Caco-2 (cell line): Measurements from ENCODE around the gene SMAD2. TPM values are rescaled to one million over a fixed set of nuclear protein-coding genes. Genes with fewer than 3 reads are reported as not detected.
"Not testable (repeated sequence)": the region's sequence is repeated elsewhere in the genome, so short reads cannot be mapped to it uniquely, and the experiment has no call there.

Source experiments
- BruUV-seq: library from RNA; stranded (reverse); fragments of 400-500 nt; replicated peaks from 2 replicates; lab custom pipeline; 2021; lab: Mats Ljungman, UMichigan
- CTCF ChIA-PET: fragments of 300-600 bp; sonication (Branson Sonifier 250); formaldehyde crosslinking; loops from one replicate; lab custom pipeline; 2022; ENCODE audit warnings: antibody characterized with exemption; lab: Charles Lee
- POLR2A ChIA-PET: fragments of 300-600 bp; sonication (Branson Sonifier 250); formaldehyde crosslinking; loops from one replicate; lab custom pipeline; 2022; ENCODE audit warnings: antibody characterized with exemption; lab: Charles Lee
- DNase-seq, 2 experiments: peaks; one replicate each; pipeline versions ENCODE4 v3.0.0 to v3.0.0-alpha.2; 2020 to 2022
- H3K27me3 ChIP-seq: replicated peaks from 2 replicates; pipeline ENCODE4 v1.6.0; 2011; ENCODE audit warnings: low read length; ENCODE audit not compliant: control insufficient read depth, insufficient read depth
- H3K36me3 ChIP-seq: 2 replicates; pipeline ENCODE4 v1.5.1; 2011; ENCODE audit warnings: low read length; ENCODE audit not compliant: control insufficient read depth, insufficient read depth
- H3K4me1 ChIP-seq: fragments of 250-450 bp; sonication (Bioruptor Pico); 2 replicates; pipeline ENCODE4 v1.5.1; 2020; ENCODE audit warnings: mild to moderate bottlenecking
- H3K4me3 ChIP-seq: 2 replicates; pipeline ENCODE4 v1.5.1; 2011; ENCODE audit warnings: low read depth, mild to moderate bottlenecking, control low read depth, low read length
- H3K9me3 ChIP-seq: fragments of 250-450 bp; sonication (Bioruptor Pico); 2 replicates; pipeline ENCODE4 v1.5.1; 2020; ENCODE audit warnings: mild to moderate bottlenecking, moderate library complexity
- H3K27ac Mint-ChIP-seq: one replicate; pipeline ENCODE4 v1.8.0; 2022; ENCODE audit warnings: mixed read lengths; ENCODE audit not compliant: unreplicated experiment
- H3K27me3 Mint-ChIP-seq: one replicate; pipeline ENCODE4 v1.8.0; 2022; ENCODE audit warnings: mixed read lengths; ENCODE audit not compliant: insufficient read depth, unreplicated experiment
- H3K36me3 Mint-ChIP-seq: one replicate; pipeline ENCODE4 v1.8.0; 2022; ENCODE audit warnings: mild to moderate bottlenecking, mixed read lengths; ENCODE audit not compliant: insufficient read depth, unreplicated experiment
- H3K4me1 Mint-ChIP-seq: one replicate; pipeline ENCODE4 v1.8.0; 2022; ENCODE audit warnings: low read depth, mixed read lengths; ENCODE audit not compliant: unreplicated experiment
- H3K4me3 Mint-ChIP-seq: one replicate; pipeline ENCODE4 v1.8.0; 2022; ENCODE audit warnings: mild to moderate bottlenecking, moderate library complexity, mixed read lengths; ENCODE audit not compliant: unreplicated experiment
- H3K9me3 Mint-ChIP-seq: one replicate; pipeline ENCODE4 v1.8.0; 2022; ENCODE audit warnings: mixed read lengths; ENCODE audit not compliant: unreplicated experiment
- CTCF ChIP-seq, 2 experiments: fragments of 200-600 bp in 1 of 2; IDR thresholded peaks; 1 replicate in 1 of 2; 2 replicates in 1 of 2; pipeline versions ENCODE4 v1.5.1 to v1.8.0; 2011 to 2022; ENCODE audit warnings: antibody characterized with exemption in 1 of 2, control low read depth in 1 of 2, inconsistent platforms in 1 of 2, low read depth in 1 of 2, low read length in 1 of 2, mild to moderate bottlenecking in 1 of 2, moderate library complexity in 1 of 2; ENCODE audit not compliant: insufficient read depth in 1 of 2, severe bottlenecking in 1 of 2, unreplicated experiment in 1 of 2
- intact Hi-C: fragments of 100-400 bp; cut with micrococcal nuclease; formaldehyde crosslinking; loops from one replicate; pipeline ENCODE4 v1.10.0; 2022; ENCODE audit not compliant: unreplicated experiment
- total RNA-seq: library from RNA; stranded (reverse); gene quantifications from 2 replicates; pipeline ENCODE4 v1.2.3, GENCODE V29; 2022

Gene SMAD2
- total RNA-seq, 1 experiment from 2014 or later: 53.5 TPM

GRCh38 chr18:47767699-47768098 lies 162.8 kb downstream of the SMAD2 start:
- ChIA-PET POLR2A (no interaction called here), CTCF (no interaction called here)
- H3K4me1 Mint-ChIP-seq: no peaks in the 10 kb centered on the region
- no peaks in the 10 kb centered on the region for H3K27me3 ChIP-seq
- H3K9me3 Mint-ChIP-seq: no peaks in the 10 kb centered on the region
- no peak for TF ChIP-seq CTCF (IDR thresholded peaks at IDR 0.05; ENCODE audit: insufficient read depth in 1 of 2, low read depth in 1 of 2, low read length in 1 of 2, severe bottlenecking in 1 of 2, unreplicated experiment in 1 of 2)
- BruUV-seq: no TSS peak
- H3K4me1 ChIP-seq: no peaks in the 10 kb centered on the region
- H3K4me3 Mint-ChIP-seq: no peak overlapping the region
- no peaks in the 10 kb centered on the region for H3K27me3 Mint-ChIP-seq
- intact Hi-C loops: no loop called here
- H3K27ac Mint-ChIP-seq: no peak overlapping the region
- no peaks in the 10 kb centered on the region for H3K36me3 Mint-ChIP-seq
- H3K36me3 ChIP-seq: no peaks in the 10 kb centered on the region
- H3K4me3 ChIP-seq: no peak overlapping the region
- no peak for DNase-seq
- H3K9me3 ChIP-seq: no peaks in the 10 kb centered on the region

GRCh38 chr18:47767198-47767597 lies 163.3 kb downstream of the SMAD2 start:
- H3K27me3 ChIP-seq, H3K9me3 ChIP-seq, H3K9me3 Mint-ChIP-seq, POLR2A ChIA-PET, CTCF ChIA-PET, H3K36me3 ChIP-seq, intact Hi-C loops, DNase-seq, H3K27ac Mint-ChIP-seq, H3K4me3 Mint-ChIP-seq, H3K36me3 Mint-ChIP-seq, BruUV-seq, H3K4me1 Mint-ChIP-seq, H3K4me3 ChIP-seq, H3K27me3 Mint-ChIP-seq, H3K4me1 ChIP-seq: not testable (repeated sequence)
